Caco-2 (cell line): ENCODE data around the gene ATP2B3. TPM values are rescaled to one million over a fixed set of nuclear protein-coding genes. Genes with fewer than 3 reads are reported as not detected.
A peak's percentile ranks its signal among the peaks of the same experiment; 100 is the strongest.

Source experiments
- BruUV-seq: library from RNA; stranded (reverse); fragments of 400-500 nt; replicated peaks from 2 replicates; lab custom pipeline; 2021; lab: Mats Ljungman, UMichigan
- CTCF ChIA-PET: fragments of 300-600 bp; sonication (Branson Sonifier 250); formaldehyde crosslinking; loops from one replicate; lab custom pipeline; 2022; ENCODE audit warnings: antibody characterized with exemption; lab: Charles Lee
- POLR2A ChIA-PET: fragments of 300-600 bp; sonication (Branson Sonifier 250); formaldehyde crosslinking; loops from one replicate; lab custom pipeline; 2022; ENCODE audit warnings: antibody characterized with exemption; lab: Charles Lee
- DNase-seq, 2 experiments: peaks; one replicate each; pipeline versions ENCODE4 v3.0.0 to v3.0.0-alpha.2; 2020 to 2022
- H3K27me3 ChIP-seq: replicated peaks from 2 replicates; pipeline ENCODE4 v1.6.0; 2011; ENCODE audit warnings: low read length; ENCODE audit not compliant: control insufficient read depth, insufficient read depth
- H3K36me3 ChIP-seq: 2 replicates; pipeline ENCODE4 v1.5.1; 2011; ENCODE audit warnings: low read length; ENCODE audit not compliant: control insufficient read depth, insufficient read depth
- H3K4me1 ChIP-seq: fragments of 250-450 bp; sonication (Bioruptor Pico); 2 replicates; pipeline ENCODE4 v1.5.1; 2020; ENCODE audit warnings: mild to moderate bottlenecking
- H3K4me3 ChIP-seq: 2 replicates; pipeline ENCODE4 v1.5.1; 2011; ENCODE audit warnings: low read depth, mild to moderate bottlenecking, control low read depth, low read length
- H3K9me3 ChIP-seq: fragments of 250-450 bp; sonication (Bioruptor Pico); 2 replicates; pipeline ENCODE4 v1.5.1; 2020; ENCODE audit warnings: mild to moderate bottlenecking, moderate library complexity
- H3K27ac Mint-ChIP-seq: one replicate; pipeline ENCODE4 v1.8.0; 2022; ENCODE audit warnings: mixed read lengths; ENCODE audit not compliant: unreplicated experiment
- H3K27me3 Mint-ChIP-seq: one replicate; pipeline ENCODE4 v1.8.0; 2022; ENCODE audit warnings: mixed read lengths; ENCODE audit not compliant: insufficient read depth, unreplicated experiment
- H3K36me3 Mint-ChIP-seq: one replicate; pipeline ENCODE4 v1.8.0; 2022; ENCODE audit warnings: mild to moderate bottlenecking, mixed read lengths; ENCODE audit not compliant: insufficient read depth, unreplicated experiment
- H3K4me1 Mint-ChIP-seq: one replicate; pipeline ENCODE4 v1.8.0; 2022; ENCODE audit warnings: low read depth, mixed read lengths; ENCODE audit not compliant: unreplicated experiment
- H3K4me3 Mint-ChIP-seq: one replicate; pipeline ENCODE4 v1.8.0; 2022; ENCODE audit warnings: mild to moderate bottlenecking, moderate library complexity, mixed read lengths; ENCODE audit not compliant: unreplicated experiment
- H3K9me3 Mint-ChIP-seq: one replicate; pipeline ENCODE4 v1.8.0; 2022; ENCODE audit warnings: mixed read lengths; ENCODE audit not compliant: unreplicated experiment
- intact Hi-C: fragments of 100-400 bp; cut with micrococcal nuclease; formaldehyde crosslinking; loops from one replicate; pipeline ENCODE4 v1.10.0; 2022; ENCODE audit not compliant: unreplicated experiment
- total RNA-seq: library from RNA; stranded (reverse); gene quantifications from 2 replicates; pipeline ENCODE4 v1.2.3, GENCODE V29; 2022
- TF ChIP-seq, protein P1 (sequence below), 2 experiments: fragments of 200-600 bp in 1 of 2; IDR thresholded peaks; 1 replicate in 1 of 2; 2 replicates in 1 of 2; pipeline versions ENCODE4 v1.5.1 to v1.8.0; 2011 to 2022; ENCODE audit warnings: antibody characterized with exemption in 1 of 2, control low read depth in 1 of 2, inconsistent platforms in 1 of 2, low read depth in 1 of 2, low read length in 1 of 2, mild to moderate bottlenecking in 1 of 2, moderate library complexity in 1 of 2; ENCODE audit not compliant: insufficient read depth in 1 of 2, severe bottlenecking in 1 of 2, unreplicated experiment in 1 of 2

ATP2B3 gene
- total RNA-seq, 1 experiment from 2014 or later = not detected

DNA sequence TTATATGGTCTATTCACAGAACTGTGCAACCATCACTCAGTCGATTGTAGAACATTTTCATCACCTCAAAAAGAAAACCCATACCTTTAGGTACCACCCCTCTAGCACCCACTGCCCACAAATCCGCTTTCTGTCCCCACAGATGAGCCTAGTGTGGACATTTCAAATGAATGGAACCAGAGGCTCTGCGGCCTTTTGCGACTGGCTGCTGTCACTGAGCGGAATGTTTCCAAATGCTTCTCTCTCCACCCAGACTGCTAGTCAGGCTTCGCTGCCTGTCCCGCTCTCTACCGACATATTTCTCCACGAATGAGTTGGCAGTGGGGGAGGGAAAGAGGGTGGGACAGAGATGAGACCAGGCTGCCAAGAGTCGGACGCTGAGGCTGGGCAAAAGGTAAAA, 24.4 kb upstream of the ATP2B3 start:
- intact Hi-C loops = no loop called here
- no TSS peak for BruUV-seq
- no peak overlapping the region for H3K4me3 Mint-ChIP-seq
- CTCF ChIA-PET = interaction anchor here (0.7 to 2.1 kb wide), 2 partner anchors 23 to 32 kb away, joined by 3 to 11 read pairs; partner anchors contain the start of gene HAUS7
- Histone ChIP-seq H3K4me1 (peaks cover 22% of the 10 kb centered on the region), H3K4me3 (no peak overlapping the region), H3K9me3 (no peaks in the 10 kb centered on the region), H3K27me3 (no peaks in the 10 kb centered on the region), H3K36me3 (no peaks in the 10 kb centered on the region)
- POLR2A ChIA-PET = no interaction called here
- H3K36me3 Mint-ChIP-seq = no peaks in the 10 kb centered on the region
- TF ChIP-seq, protein P1, sequence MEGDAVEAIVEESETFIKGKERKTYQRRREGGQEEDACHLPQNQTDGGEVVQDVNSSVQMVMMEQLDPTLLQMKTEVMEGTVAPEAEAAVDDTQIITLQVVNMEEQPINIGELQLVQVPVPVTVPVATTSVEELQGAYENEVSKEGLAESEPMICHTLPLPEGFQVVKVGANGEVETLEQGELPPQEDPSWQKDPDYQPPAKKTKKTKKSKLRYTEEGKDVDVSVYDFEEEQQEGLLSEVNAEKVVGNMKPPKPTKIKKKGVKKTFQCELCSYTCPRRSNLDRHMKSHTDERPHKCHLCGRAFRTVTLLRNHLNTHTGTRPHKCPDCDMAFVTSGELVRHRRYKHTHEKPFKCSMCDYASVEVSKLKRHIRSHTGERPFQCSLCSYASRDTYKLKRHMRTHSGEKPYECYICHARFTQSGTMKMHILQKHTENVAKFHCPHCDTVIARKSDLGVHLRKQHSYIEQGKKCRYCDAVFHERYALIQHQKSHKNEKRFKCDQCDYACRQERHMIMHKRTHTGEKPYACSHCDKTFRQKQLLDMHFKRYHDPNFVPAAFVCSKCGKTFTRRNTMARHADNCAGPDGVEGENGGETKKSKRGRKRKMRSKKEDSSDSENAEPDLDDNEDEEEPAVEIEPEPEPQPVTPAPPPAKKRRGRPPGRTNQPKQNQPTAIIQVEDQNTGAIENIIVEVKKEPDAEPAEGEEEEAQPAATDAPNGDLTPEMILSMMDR (IDR thresholded peaks at IDR 0.05; ENCODE audit: insufficient read depth in 1 of 2, low read depth in 1 of 2, low read length in 1 of 2, severe bottlenecking in 1 of 2, unreplicated experiment in 1 of 2) = no peak
- DNase-seq = no peak
- H3K27me3 Mint-ChIP-seq = no peaks in the 10 kb centered on the region
- no peak overlapping the region for H3K27ac Mint-ChIP-seq
- no peaks in the 10 kb centered on the region for H3K9me3 Mint-ChIP-seq
- no peaks in the 10 kb centered on the region for H3K4me1 Mint-ChIP-seq

- CTCF ChIA-PET = interaction anchor here (2.0 to 2.1 kb wide), 2 partner anchors 23 to 33 kb away, joined by 11 to 16 read pairs; partner anchors contain the start of gene HAUS7
- H3K4me1 ChIP-seq = peaks cover 13% of the 10 kb centered on the region
These were observed 23.4 kb upstream of the ATP2B3 start for GRCh38 chrX:153494061-153494460.

GRCh38 chrX:153494541-153495361, 22.7 kb upstream of the ATP2B3 start, which contains the start of gene BGN:
TSS of gene BGN (plus strand) at chrX:153494980. CDS start at chrX:153504632, 9,652 bp downstream.
- H3K36me3 ChIP-seq = no peaks in the 10 kb centered on the region
- DNase-seq = peak; percentile 71 to 73
- no TSS peak for BruUV-seq
- Mint-ChIP-seq H3K27me3 (no peaks in the 10 kb centered on the region), H3K9me3 (no peaks in the 10 kb centered on the region), H3K4me1 (no peaks in the 10 kb centered on the region), H3K27ac (peak within 1 kb of the TSS; percentile 27), H3K36me3 (no peaks in the 10 kb centered on the region), H3K4me3 (peak within 1 kb of the TSS; percentile 45)
- ChIA-PET CTCF (interaction anchor here (2.0 to 2.1 kb wide), 2 partner anchors 24 to 34 kb away, joined by 11 to 16 read pairs; partner anchors contain the start of gene HAUS7), POLR2A (no interaction called here)
- TF ChIP-seq, protein P1 (IDR thresholded peaks at IDR 0.05; ENCODE audit: insufficient read depth in 1 of 2, low read depth in 1 of 2, low read length in 1 of 2, severe bottlenecking in 1 of 2, unreplicated experiment in 1 of 2) = peak in 1 of 2 experiments; percentile 36
- peak within 1 kb of the TSS; percentile 27 for H3K4me3 ChIP-seq
- no peaks in the 10 kb centered on the region for H3K27me3 ChIP-seq
- no peaks in the 10 kb centered on the region for H3K9me3 ChIP-seq
- H3K4me1 ChIP-seq = peaks cover 9% of the 10 kb centered on the region
- intact Hi-C loops = loop anchor here (1.0 kb wide), 1 partner anchor 24 kb away; the partner anchor contains the start of gene HAUS7

More at GRCh38 chrX:153494061-153494460, 23.4 kb upstream of the ATP2B3 start:
- POLR2A ChIA-PET = no interaction called here
- Histone ChIP-seq H3K4me3 (no peak overlapping the region), H3K36me3 (no peaks in the 10 kb centered on the region), H3K9me3 (no peaks in the 10 kb centered on the region), H3K27me3 (no peaks in the 10 kb centered on the region)
- no peak overlapping the region for H3K27ac Mint-ChIP-seq
- DNase-seq = no peak
- H3K4me1 Mint-ChIP-seq = no peaks in the 10 kb centered on the region
- no peak overlapping the region for H3K4me3 Mint-ChIP-seq
- H3K27me3 Mint-ChIP-seq = no peaks in the 10 kb centered on the region
- no peaks in the 10 kb centered on the region for H3K9me3 Mint-ChIP-seq
- no TSS peak for BruUV-seq
- TF ChIP-seq, protein P1 (IDR thresholded peaks at IDR 0.05; ENCODE audit: insufficient read depth in 1 of 2, low read depth in 1 of 2, low read length in 1 of 2, severe bottlenecking in 1 of 2, unreplicated experiment in 1 of 2) = no peak
- intact Hi-C loops = no loop called here
- no peaks in the 10 kb centered on the region for H3K36me3 Mint-ChIP-seq
